HG03439 (cell line): ENCODE data around the gene POP4.
"Not testable (repeated sequence)": the region's sequence is repeated elsewhere in the genome, so short reads cannot be mapped to it uniquely, and the experiment has no call there.

ENCODE experiments used
- ATAC-seq: cut with Tn5 transposase; IDR thresholded peaks from one replicate; pipeline ENCODE4 v1.9.1; 2021; ENCODE audit warnings: mild to moderate bottlenecking, moderate library complexity; ENCODE audit not compliant: unreplicated experiment

POP4 gene, protein sequence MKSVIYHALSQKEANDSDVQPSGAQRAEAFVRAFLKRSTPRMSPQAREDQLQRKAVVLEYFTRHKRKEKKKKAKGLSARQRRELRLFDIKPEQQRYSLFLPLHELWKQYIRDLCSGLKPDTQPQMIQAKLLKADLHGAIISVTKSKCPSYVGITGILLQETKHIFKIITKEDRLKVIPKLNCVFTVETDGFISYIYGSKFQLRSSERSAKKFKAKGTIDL

DNA sequence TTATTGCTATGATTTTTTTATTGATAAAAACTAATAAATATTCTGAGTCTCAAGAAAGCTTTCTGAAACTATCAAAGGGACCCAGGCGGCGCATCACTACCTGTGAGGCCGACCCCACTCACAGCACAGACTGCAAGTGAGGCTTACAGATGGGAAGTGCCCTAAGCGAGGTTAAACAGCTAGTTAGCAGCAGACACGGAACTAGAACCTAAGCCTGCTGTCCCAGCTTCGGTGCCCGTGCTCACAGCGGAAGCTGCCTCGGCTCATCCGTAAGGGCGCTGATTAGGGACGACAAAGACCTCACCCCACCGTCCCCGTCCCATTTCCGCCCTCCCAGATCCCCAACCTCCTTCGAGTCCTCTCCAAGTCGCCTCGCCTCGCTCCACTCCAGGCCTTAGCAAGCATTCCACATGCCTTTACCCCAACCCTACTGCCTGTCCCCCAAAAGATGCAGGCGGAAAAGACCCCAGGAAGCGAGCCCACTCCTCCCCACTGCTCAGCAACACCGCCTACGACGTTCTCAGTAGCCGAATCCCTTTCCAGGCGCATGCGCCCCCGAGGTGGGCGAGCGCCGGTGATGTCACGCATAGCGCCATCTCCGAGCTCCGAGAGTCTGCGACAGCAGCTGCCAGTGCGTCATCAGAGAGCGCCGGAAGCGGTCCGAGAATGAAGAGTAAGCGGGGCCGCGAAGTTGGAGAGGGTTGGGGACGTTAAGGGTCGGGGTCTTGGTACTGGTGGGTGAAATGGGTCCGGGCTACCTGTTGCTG lies at the start of gene POP4:
TSS of gene POP4 (plus strand) at position 631 of the 767 bp plus-strand sequence. CDS start at position 667, 36 bp downstream.
- ATAC-seq = peak; percentile 74

DNA sequence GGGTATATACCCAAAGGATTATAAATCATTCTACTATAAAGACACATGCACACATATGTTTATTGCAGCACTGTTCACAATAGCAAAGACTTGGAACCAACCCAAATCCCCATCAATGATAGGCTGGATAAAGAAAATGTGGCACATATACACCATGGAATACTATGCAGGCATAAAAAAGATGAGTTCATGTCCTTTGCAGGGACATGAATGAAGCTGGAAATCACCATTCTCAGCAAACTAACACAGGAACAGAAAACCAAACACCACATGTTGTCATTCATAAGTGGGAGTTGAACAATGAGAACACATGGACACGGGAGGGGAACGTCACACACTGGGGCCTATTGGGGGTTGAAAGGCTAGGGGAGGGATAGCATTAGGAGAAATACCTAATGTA lies 47.0 kb upstream of the POP4 start:
- ATAC-seq = not testable (repeated sequence)

DNA sequence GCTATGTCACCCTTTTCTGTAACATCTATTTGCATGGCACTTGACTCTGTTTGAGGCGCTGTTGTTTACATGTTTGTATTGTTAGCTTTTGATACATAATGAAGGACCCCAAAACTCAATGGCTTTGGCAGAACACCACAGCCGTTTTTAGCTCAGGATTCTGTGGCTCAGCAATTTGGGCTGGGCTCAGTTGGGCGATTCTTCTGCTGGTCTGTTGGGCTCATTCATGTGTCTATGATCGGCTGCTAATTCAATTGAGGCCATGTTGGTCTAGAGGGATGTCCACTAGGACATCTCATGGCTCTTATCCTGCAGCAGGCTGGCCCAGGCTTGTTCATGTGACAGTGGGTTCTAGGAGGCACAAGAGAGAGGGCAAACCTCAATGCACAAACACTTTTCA lies 46.3 kb upstream of the POP4 start:
- no peak for ATAC-seq

DNA sequence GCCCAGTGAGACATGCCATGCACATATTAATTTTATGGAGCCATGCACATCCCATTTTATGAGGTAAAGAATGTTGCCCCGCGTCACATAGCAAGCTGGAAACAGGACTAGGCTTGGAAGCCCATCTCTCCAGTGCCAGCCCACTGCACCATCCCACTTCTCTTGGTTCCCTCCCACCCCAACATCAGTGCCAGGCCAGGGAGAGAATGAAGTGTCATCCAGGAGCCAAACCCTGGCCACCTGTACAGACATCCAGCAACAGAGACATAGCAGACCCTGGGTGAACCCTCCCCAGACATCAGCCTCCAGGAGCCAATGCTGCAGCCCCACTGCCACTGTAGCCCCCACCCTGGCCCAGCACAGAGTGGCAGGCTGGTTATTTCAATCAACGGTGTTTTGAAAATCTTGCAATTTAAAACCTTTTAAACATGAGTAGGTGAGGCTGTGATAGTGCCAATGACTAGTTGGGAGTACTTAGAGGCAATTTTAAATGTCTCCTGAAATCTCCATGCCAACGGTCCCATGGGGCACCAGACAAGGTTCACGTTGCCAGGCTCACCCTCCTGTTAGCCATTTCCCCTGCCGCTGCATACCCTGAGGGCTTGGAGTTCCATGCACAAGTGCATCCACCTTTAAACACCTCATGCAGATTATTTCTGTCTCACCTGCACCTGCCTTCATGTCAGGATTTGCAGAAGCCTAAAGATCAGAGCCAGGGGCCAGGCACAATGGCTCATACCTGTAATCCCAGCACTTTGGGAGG lies 45.6 kb upstream of the POP4 start:
- no peak for ATAC-seq

DNA sequence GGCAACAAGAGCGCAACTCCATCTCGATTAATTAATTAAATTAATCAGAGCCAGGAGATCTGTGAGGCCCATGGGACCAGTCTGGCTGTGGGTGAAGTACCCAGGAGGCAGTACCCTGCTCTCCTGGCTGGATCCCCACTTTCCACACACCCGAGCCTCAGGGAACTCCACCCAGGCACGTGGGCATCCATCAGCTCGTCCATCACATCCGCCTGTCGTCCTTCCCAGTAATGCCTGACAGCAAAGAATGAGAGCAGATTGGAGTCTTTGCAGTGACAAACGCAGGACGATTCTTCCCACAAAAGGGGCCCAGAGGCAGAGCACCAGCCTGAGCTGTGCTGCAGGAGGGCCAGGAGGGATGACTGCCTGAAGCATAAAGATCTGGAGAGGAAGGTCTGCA lies 44.5 kb upstream of the POP4 start:
- ATAC-seq = no peak

DNA sequence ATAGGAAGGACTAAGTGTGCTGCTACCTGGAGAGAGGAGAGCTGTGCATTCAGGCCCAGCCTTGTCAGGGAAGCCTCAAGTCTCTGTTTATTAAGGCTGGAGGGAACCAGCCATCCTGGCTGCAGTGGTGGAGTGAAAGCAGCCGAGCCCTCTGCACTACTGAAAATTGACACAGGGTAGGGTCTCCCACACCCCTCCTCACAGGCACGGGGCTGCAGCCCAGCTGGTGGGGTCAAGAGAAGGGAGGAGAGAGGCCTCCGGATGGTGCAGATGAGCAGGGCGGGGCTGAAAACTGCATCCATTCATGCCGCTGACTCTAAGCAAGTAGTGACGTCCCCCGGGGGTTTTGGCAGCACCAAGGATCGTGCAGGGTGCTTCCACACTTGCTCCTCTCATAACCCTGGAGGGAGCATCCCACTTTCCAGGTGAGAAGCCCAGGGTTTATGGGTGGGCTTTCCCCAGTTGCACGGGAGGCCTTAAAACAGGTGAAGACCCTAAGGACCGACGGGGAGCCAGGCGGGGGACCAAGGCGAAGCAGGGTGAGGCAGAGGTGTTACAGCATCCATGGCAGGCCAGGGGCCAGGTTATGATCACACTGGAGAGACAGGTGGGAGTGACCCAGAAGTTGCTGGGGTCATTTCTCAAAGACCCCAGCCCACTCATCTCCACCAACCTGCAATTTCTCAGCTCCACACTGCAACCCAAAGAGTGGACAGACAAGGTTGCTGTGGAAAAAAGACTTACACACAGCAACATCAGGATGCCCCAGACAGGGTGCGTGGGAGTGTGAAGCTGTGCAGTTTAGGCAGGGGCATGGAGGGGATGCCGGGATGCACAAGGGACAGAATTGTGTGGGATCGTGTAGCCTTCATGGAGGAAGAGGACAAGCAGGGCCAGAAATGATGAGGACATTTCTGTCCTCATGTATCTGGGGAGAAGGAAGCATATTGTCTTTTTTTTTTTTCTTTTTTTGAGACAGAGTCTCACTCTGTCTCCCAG lies 43.5 kb upstream of the POP4 start:
- ATAC-seq = no peak

DNA sequence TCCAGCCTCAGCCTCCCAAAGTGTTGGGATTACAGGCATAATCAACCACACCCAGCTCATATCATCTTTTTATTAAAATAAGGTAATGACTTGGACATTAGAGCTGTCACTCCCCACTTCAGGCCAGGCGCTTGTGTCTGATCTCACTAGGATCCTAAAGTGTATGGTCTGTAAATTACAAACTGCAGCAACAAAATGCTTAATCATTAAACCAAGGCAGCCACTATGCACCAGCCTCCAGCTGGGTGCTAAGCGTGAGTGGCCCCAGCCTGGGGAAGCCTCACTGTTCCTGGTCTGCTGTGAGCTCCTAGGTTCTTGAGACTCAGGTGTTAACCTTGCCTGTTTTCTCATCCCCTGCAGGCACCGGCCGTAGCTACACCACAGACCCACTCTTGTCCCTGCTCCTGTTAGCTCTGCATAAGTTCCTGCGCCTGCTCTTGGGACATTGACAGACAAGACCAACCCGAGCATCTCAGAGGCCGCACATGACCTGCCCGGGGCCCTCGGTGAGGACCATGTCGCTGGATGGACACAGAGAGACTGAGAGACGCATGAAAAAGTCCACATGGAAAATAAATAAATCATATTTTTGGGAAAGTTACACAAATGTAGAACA lies 42.5 kb upstream of the POP4 start:
- ATAC-seq = no peak

DNA sequence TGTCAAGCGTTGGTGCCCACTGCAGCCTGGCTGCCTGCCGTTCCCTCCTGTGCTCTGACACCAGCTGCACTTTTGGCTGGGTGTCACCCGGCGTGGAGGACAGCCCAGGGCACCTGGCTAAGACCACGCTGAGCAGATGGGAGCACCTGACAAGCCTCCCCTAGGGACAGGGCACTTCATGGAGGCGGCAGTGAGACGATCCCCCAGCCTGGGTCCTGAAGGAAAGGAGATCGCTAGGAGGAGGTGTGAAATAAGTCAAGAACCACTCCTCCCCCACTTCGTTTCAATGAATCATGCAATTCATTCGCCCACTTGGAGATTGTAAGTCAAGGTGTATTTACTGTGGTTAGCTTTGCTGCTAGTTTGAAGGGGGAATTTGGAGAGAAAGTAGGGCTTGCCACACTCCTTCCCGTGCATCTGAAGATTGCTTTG lies 41.5 kb upstream of the POP4 start:
- no peak for ATAC-seq

DNA sequence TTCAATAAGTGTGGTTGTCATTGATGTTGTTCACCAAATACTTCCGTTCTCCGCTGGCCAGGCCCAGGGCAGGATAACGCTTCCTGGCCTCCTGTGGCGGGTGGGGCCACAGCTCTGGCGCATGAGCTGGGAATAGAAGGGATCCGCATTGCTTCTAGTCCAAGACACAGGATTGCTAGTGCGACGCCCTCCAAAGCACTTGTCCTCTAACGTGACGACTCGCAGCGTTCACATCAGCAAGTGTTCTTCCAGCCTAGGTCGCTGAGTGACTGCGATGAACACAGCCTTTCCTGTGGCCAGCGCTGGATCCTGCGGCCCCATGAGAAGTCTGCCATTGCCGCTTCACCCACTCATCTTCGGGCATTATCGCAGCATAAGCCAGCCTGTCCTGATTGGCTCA lies 40.9 kb upstream of the POP4 start:
- no peak for ATAC-seq

DNA sequence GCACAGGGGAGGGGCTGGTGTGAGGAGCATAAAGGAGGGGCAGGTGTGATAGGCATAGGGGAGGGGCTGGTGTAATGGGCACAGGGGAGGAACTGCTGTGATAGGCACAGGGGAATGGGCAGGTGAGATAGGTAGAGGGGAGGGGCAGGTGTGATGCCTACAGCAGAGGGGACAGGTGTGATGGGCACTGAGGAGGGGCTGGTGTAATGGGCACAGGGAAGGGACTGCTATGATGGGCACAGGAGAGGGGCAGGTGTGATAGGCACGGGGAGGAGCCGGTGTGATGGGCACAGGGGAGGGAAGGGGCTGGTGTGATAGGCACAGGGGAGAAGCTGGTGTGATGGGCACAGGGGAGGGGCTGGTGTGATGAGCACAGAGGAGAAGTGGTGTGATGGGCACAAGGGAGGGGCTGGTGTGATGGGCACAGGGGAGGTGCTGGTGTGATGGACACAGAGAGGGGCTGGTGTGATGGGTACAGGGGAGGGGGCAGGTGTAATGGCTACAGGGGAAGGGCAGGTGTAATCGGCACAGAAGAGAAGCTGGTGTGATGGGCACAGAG lies 39.5 kb upstream of the POP4 start:
- no peak for ATAC-seq

DNA sequence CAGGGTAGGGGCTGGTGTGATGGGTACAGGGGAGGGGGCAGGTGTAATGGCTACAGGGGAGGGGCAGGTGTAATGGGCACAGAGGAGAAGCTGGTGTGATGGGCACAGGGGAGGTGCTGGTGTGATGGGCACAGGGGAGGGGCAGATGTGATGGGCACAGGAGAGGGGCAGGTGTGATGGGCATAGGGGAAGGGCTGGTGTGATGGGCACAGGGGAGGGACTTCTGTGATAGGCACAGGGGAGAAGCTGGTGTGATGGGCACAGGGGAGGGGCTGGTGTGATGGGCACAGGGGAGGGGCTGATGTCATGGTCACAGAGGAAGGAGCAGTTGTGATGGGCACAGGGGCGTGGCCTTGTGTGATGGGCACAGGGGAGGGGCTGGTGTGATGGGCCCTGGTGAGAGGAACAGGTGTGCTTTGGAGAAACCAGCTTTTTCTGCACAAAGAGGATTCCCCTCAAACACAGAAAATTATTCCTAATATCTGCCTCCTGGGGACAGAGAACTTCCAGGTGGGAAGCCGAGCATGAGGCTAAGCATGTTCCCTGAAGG lies 38.6 kb upstream of the POP4 start:
- ATAC-seq = no peak

DNA sequence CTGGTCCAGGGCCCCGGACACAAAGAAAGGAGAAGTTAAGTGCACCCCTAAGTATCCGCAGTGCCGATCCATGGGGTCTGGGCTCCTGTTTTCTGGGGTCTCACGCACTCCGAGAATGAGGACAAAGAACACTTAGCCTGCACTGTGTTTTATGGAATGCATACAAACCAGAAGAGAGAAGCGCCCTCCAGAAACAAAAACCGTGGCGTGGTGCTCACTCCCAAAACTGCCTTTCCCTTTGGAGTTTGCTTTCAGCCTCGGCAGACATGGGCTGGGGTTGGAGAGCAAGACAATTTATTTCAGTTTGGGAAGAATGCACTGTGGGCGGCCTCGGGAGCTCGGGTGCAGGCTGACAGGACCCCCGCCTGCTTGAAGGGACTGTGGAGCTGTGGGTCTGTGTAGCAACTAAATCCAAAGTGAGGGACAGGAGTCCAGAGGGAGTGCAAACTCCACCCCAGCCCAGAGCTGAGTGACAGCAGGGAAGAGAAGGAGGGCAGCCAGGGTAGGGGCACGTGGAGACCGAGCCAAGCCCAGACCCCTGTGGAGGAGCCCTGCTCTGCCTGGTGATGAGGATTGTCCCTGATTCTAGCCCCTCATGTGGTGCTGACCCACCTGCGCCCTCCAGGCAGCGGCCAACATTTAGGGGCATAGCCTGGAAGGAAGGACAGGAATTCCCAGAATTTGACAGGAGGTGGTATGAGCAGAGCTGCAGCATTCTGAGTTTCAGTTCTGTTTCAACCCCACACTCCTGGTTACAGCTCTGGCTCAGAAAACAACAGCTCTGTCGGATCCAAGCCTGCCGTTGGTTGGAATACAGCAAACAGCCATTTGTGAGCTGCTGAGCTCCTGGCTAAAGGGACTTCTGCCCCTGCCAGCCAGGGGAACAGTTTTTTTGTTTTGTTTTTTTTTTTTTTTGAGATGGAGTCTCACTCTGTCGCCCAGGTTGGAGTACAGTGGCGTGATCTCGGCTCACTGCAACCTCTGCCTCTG lies 37.8 kb upstream of the POP4 start:
- no peak for ATAC-seq

DNA sequence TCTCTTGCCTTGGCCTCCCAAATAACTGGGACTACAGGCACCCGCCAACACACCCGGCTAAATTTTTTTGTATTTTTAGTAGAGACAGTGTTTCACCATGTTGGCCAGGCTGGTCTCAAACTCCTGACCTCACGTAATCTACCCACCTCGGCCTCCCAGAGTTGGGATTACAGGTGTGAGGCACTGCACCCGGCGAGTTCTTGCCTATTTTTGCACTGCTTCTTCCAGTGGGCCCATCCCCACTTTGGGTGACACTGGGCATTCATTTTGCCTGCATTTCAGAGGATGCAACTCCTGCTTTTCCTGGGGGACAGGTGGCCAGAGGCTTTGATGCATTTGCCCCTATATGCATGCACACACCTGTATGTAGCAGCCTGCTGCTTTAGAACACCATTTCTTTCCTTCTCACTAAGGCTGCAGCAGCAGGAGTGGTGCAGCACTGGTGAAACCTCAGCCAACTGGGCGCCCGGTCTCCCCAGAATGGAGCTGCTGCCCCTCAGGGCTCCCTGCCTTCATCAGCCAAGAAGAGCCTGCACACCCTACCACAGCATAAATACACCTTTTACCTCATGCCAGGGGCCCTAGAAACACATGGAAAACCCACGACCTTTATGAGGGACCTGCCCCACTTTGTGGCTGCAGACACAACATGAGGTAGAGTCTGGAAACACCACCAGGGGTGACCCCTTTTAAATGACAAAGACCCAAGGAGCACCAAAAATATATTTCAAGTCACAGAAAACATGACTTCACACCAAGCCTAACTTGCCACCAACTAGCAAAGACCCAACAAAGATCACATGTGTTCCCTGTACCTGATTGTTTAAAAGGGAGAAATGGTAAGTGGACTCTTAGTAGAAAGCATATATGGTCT lies 36.8 kb upstream of the POP4 start:
- ATAC-seq = no peak

DNA sequence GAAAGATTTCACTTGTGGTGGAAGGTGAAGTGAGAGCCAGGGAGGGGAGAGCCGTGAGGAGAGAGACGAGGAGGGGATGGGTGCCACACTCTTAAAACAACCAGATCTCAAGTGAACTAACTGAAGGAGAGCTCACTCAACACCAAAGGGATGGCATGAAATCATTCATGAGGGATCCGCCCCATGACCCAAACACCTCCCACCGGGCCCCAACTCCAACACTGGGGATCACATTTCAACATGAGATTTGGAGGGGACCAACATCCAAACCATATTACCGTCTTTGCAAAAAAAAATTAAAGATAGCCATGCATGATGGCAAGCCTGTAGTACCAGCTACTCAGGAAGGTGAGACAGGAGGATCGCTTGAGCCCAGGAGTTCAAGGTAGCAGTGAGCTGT lies 34.9 kb upstream of the POP4 start:
- ATAC-seq = no peak

DNA sequence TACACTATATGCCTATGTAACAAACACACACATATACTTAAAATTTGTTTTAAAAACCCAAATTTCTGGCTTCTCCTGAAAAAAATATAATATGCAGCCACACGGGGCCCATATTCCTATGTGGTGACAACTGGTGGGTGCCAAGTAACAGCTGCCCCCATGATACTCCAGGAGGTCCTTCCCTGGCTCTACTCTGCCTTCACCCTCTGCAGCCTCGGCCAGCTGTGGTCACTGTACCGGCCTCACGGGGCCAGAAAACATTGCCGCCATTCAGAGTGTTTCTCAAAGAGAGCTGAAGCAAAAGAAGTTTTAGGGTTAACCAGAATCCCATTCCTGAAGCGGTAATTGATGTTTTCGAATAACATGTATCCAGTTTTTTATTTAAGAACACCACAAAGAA lies 32.6 kb upstream of the POP4 start:
- no peak for ATAC-seq

DNA sequence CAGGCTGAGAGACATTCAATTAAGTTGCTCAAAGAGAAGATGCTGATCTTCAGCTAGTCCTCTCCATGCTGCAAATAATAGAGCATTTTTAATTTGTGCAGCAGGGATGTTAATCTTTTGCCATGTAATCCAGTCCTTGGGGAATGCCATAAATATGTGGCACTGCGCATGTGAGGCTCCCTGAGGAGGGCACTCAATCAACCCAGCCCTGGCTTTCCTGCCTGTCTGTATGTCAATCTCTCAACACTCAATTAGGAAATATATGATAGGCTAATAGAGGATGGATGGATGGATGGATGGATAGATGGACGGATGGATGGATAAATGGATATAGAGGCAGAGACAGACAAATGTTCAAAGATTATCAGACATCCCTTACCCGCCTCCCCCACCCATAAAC lies 31.6 kb upstream of the POP4 start:
- no peak for ATAC-seq

DNA sequence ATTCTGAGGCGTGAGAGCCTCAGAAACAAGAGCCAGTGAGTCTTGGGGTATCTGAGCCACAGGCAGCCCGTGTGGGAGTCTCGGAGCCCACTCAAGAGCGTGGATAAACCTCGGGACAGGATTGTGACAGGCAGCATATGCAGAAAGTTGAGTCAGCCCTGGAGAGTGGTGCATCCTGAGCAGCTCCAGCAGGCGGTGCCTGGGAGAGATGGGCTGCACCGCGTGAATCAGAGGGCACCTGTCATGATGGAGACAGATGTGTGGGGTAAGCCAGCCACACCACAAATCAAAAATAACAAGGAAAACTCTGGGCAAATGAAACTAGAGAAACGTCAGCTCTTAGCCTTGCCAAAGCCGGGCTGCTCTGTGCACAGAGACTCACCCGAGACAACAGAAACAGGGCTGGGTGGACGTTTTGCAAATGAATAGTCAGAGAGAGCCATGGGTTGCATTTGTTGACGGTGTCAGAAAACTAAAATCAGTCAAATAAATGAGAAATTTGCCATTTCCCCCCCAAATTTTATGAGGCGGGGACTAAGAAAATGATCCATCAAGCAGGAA lies 30.0 kb upstream of the POP4 start:
- no peak for ATAC-seq
